Endodermal cell (in vitro differentiated cells): ENCODE results near the gene C2orf81. TPM values are rescaled to one million over a fixed set of nuclear protein-coding genes. Genes with fewer than 3 reads are reported as not detected.

Experiments used
- DNase-seq: peaks from one replicate; pipeline ENCODE4 v3.0.0-alpha.2; 2017
- H3K27ac ChIP-seq: 2 replicates; pipeline ENCODE4 v1.5.1; 2013; ENCODE audit warnings: mild to moderate bottlenecking, low read depth, low read length, moderate library complexity
- H3K27me3 ChIP-seq: 2 replicates; pipeline ENCODE4 v1.6.1; 2013; ENCODE audit warnings: mild to moderate bottlenecking, low read length, moderate library complexity; ENCODE audit not compliant: insufficient read depth, control insufficient read depth, poor library complexity, severe bottlenecking
- H3K36me3 ChIP-seq: 2 replicates; pipeline ENCODE4 v1.7.0; 2013; ENCODE audit warnings: mild to moderate bottlenecking, low read length, moderate library complexity; ENCODE audit not compliant: control insufficient read depth, insufficient read depth
- H3K4me1 ChIP-seq: one replicate; pipeline ENCODE4 v1.7.0; 2013; ENCODE audit warnings: low read length; ENCODE audit not compliant: control insufficient read depth, insufficient read depth
- H3K4me3 ChIP-seq: 2 replicates; pipeline ENCODE4 v1.5.1; 2013; ENCODE audit warnings: mild to moderate bottlenecking, low read length, moderate library complexity
- H3K9ac ChIP-seq: 2 replicates; pipeline ENCODE4 v1.6.1; 2013; ENCODE audit warnings: mild to moderate bottlenecking, low read length, moderate library complexity; ENCODE audit not compliant: poor library complexity, severe bottlenecking; ENCODE audit errors: extremely low read depth
- H3K9me3 ChIP-seq: 2 replicates; pipeline ENCODE4 v1.6.1; 2013; ENCODE audit warnings: mild to moderate bottlenecking, low read length, moderate library complexity; ENCODE audit not compliant: control insufficient read depth
- H3K27ac Mint-ChIP-seq: 2 replicates; pipeline ENCODE4 v1.8.0; 2020; ENCODE audit warnings: mixed read lengths
- H3K27me3 Mint-ChIP-seq: 2 replicates; pipeline ENCODE4 v1.8.0; 2021; ENCODE audit warnings: mild to moderate bottlenecking, mixed read lengths; ENCODE audit not compliant: insufficient read depth
- H3K36me3 Mint-ChIP-seq: 2 replicates; pipeline ENCODE4 v1.8.0; 2020; ENCODE audit warnings: low read depth, mixed read lengths
- H3K4me1 Mint-ChIP-seq: 2 replicates; pipeline ENCODE4 v1.8.0; 2020; ENCODE audit warnings: mixed read lengths
- H3K4me3 Mint-ChIP-seq: 2 replicates; pipeline ENCODE4 v1.8.0; 2020; ENCODE audit warnings: mild to moderate bottlenecking, moderate library complexity, mixed read lengths
- H3K9me3 Mint-ChIP-seq: 2 replicates; pipeline ENCODE4 v1.8.0; 2020; ENCODE audit warnings: mild to moderate bottlenecking, mixed read lengths
- WGBS, 2 experiments: methylation state at CpG; one replicate each; pipeline versions ENCODE4 v1.1.5 to v1.1.7; 2013; ENCODE audit warnings: missing lambda C conversion rate in 2 of 2, mixed read lengths in 1 of 2; ENCODE audit not compliant: insufficient coverage in 1 of 2, insufficient read length in 1 of 2; 5-methylcytosine and 5-hydroxymethylcytosine counted together
- total RNA-seq, 2 donors: library from RNA; stranded (reverse); fragmentation: NEBNext Ultra II Directional in 1 of 2; extraction: Animal tissue kit (Norgen Biotek cat#: 25700) in 1 of 2; gene quantifications; 2 replicates in 1 of 2; 3 replicates in 1 of 2; pipeline ENCODE4 v1.2.1, GENCODE V29; 2021
- TF ChIP-seq, protein P1 (sequence below): fragments of 200-600 bp; sonication (generic); conservative IDR thresholded peaks from 2 replicates; pipeline ENCODE4 v1.5.0; 2021; ENCODE audit warnings: antibody characterized with exemption, mild to moderate bottlenecking

The C2orf81 gene
- total RNA-seq, 2 donors from 2014 or later: 3.8 to 4.8 TPM

DNA sequence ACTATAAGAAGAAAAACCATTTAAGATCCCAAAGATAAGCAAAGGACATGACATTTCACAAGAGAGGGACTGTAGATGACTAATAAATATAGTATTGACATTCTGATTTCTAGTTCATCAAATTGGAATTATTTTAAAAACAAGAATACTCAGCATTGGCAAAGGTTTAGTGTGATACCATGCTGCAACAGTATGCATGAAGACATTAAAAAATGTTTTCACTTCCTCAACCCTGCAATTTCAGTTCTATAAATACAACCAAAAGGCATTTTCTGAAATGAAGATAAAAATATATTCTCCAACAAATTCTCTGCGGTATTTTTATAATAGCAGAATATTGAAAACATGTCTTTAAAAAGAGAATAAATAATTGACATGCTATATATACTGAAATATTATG is 2.1 kb downstream of the C2orf81 start:
- Histone ChIP-seq H3K9me3 (no peaks in the 10 kb centered on the region), H3K9ac (no peak overlapping the region), H3K4me1 (peaks cover 5% of the 10 kb centered on the region), H3K36me3 (no peaks in the 10 kb centered on the region), H3K27ac (no peak overlapping the region), H3K4me3 (no peak overlapping the region), H3K27me3 (peaks cover 8% of the 10 kb centered on the region)
- TF ChIP-seq, protein P1, sequence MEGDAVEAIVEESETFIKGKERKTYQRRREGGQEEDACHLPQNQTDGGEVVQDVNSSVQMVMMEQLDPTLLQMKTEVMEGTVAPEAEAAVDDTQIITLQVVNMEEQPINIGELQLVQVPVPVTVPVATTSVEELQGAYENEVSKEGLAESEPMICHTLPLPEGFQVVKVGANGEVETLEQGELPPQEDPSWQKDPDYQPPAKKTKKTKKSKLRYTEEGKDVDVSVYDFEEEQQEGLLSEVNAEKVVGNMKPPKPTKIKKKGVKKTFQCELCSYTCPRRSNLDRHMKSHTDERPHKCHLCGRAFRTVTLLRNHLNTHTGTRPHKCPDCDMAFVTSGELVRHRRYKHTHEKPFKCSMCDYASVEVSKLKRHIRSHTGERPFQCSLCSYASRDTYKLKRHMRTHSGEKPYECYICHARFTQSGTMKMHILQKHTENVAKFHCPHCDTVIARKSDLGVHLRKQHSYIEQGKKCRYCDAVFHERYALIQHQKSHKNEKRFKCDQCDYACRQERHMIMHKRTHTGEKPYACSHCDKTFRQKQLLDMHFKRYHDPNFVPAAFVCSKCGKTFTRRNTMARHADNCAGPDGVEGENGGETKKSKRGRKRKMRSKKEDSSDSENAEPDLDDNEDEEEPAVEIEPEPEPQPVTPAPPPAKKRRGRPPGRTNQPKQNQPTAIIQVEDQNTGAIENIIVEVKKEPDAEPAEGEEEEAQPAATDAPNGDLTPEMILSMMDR: no peak
- WGBS, 2 experiments: no CpG with 5 or more reads among the region's 1 CpG
- DNase-seq: no peak
- Mint-ChIP-seq H3K36me3 (no peaks in the 10 kb centered on the region), H3K27ac (no peak overlapping the region), H3K9me3 (no peaks in the 10 kb centered on the region), H3K4me1 (peaks cover 4% of the 10 kb centered on the region), H3K27me3 (peaks cover 31% of the 10 kb centered on the region), H3K4me3 (no peak overlapping the region)

DNA sequence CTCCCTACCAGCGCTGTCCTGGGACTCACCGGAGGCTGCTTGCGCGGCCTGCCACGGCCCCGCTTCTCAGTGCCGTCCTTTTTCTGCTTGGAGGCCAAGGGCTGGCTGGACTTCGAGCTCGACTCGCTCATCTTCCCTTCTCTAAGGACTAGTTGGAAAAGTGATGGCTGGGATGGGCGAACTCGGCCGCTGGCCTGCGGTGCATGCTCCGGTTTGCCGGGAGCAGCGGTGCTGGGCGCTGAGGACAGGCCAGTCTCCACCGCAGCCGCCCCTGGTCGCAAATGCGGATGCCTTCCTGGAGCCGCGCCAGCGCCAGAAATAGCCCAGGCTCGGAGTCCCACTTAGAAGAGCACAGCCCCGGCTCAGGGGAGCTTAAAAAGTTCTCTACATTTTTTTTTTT is 3.1 kb downstream of the C2orf81 start:
- Mint-ChIP-seq H3K9me3 (no peaks in the 10 kb centered on the region), H3K36me3 (no peaks in the 10 kb centered on the region), H3K27ac (no peak overlapping the region), H3K4me3 (no peak overlapping the region), H3K27me3 (peaks cover 29% of the 10 kb centered on the region), H3K4me1 (peaks cover 4% of the 10 kb centered on the region)
- TF ChIP-seq, protein P1: no peak
- Histone ChIP-seq H3K27ac (no peak overlapping the region), H3K4me1 (no peaks in the 10 kb centered on the region), H3K9me3 (no peaks in the 10 kb centered on the region), H3K4me3 (no peak overlapping the region), H3K27me3 (peaks cover 8% of the 10 kb centered on the region), H3K36me3 (no peaks in the 10 kb centered on the region), H3K9ac (no peak overlapping the region)
- DNase-seq: no peak
- WGBS, 2 experiments: 96 to 97% methylated on average over 21 to 27 of the region's 27 CpGs

DNA sequence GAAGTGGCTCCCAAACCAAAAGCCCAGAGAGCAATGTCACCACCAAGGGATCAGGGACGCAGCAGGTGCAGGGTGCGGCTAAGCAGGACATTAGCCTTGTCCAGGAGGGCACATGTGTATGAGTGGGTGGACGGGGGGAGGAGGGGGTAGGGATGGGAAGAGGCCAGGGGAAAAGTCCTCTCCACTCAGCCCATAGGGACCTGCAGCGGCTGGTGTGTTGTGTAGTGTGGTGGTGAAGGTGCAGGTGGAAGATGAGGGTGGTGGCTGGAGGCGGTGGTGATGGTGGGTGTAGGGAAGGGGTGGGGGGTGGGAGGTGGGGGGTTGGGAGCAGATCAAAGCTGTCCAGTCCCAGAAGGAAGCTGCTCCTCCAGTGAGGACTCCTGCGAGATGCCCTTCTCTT is 3.7 kb downstream of the C2orf81 start:
- H3K36me3 Mint-ChIP-seq: no peaks in the 10 kb centered on the region
- H3K27me3 ChIP-seq: peaks cover 8% of the 10 kb centered on the region
- TF ChIP-seq, protein P1: no peak
- no peak for DNase-seq
- H3K27ac Mint-ChIP-seq: no peak overlapping the region
- no peaks in the 10 kb centered on the region for H3K9me3 ChIP-seq
- no peaks in the 10 kb centered on the region for H3K4me1 ChIP-seq
- no peak overlapping the region for H3K4me3 Mint-ChIP-seq
- H3K36me3 ChIP-seq: no peaks in the 10 kb centered on the region
- no peak overlapping the region for H3K4me3 ChIP-seq
- peaks cover 25% of the 10 kb centered on the region for H3K27me3 Mint-ChIP-seq
- H3K9ac ChIP-seq: no peak overlapping the region
- 88 to 91% methylated on average over 3 to 6 of the region's 6 CpGs for WGBS, 2 experiments
- H3K4me1 Mint-ChIP-seq: peaks cover 4% of the 10 kb centered on the region
- H3K27ac ChIP-seq: no peak overlapping the region
- H3K9me3 Mint-ChIP-seq: no peaks in the 10 kb centered on the region
